Globus pallidus (tissue), 1 donor: ENCODE results near the gene TMEM45A.
A peak's percentile ranks its signal among the peaks of the same experiment; 100 is the strongest.
"Not testable (repeated sequence)": the region's sequence is repeated elsewhere in the genome, so short reads cannot be mapped to it uniquely, and the experiment has no call there.

Experiments used
- DNase-seq: peaks from one replicate; pipeline ENCODE4 v3.0.0-alpha.2; 2015; ENCODE audit warnings: low spot score

The TMEM45A gene

GRCh38 chr3:100575704-100576103, 83.3 kb downstream of the TMEM45A start:
- DNase-seq: no peak

- DNase-seq: no peak
These were observed 85.1 kb downstream of the TMEM45A start for GRCh38 chr3:100577382-100578008.

GRCh38 chr3:100578646-100579045, 86.2 kb downstream of the TMEM45A start:
- no peak for DNase-seq

- no peak for DNase-seq
These were observed 87.7 kb downstream of the TMEM45A start for GRCh38 chr3:100580147-100580546.

- no peak for DNase-seq
These were observed 89.2 kb downstream of the TMEM45A start for GRCh38 chr3:100581650-100582049.

- DNase-seq: not testable (repeated sequence)
These were observed 89.7 kb downstream of the TMEM45A start for GRCh38 chr3:100582157-100582556.

- no peak for DNase-seq
These were observed 91.8 kb downstream of the TMEM45A start for GRCh38 chr3:100584101-100584660.

- no peak for DNase-seq
These were observed 94.4 kb downstream of the TMEM45A start for GRCh38 chr3:100586832-100587231.

- no peak for DNase-seq
These were observed 95.8 kb downstream of the TMEM45A start for GRCh38 chr3:100588251-100588650.

GRCh38 chr3:100590114-100590839, 97.9 kb downstream of the TMEM45A start:
- DNase-seq: peak; percentile 69

GRCh38 chr3:100590840-100591147, 98.4 kb downstream of the TMEM45A start:
- no peak for DNase-seq

GRCh38 chr3:100591411-100591810, 99.0 kb downstream of the TMEM45A start:
- DNase-seq: no peak

GRCh38 chr3:100600181-100601042, 108.0 kb downstream of the TMEM45A start:
- DNase-seq: no peak

- no peak for DNase-seq
These were observed 110.4 kb downstream of the TMEM45A start for GRCh38 chr3:100602506-100603444.

- DNase-seq: no peak
These were observed 111.0 kb downstream of the TMEM45A start for GRCh38 chr3:100603469-100603868.

- DNase-seq: no peak
These were observed 112.9 kb downstream of the TMEM45A start for GRCh38 chr3:100605358-100605757.

GRCh38 chr3:100606894-100607512, 114.6 kb downstream of the TMEM45A start:
- no peak for DNase-seq

- no peak for DNase-seq
These were observed 116.9 kb downstream of the TMEM45A start, which contains the start of gene ADGRG7 for GRCh38 chr3:100609305-100609704. ADGRG7 (plus strand) TSS chr3:100609601; CDS start chr3:100609857, 256 bp downstream.

- no peak for DNase-seq
These were observed 117.5 kb downstream of the TMEM45A start for GRCh38 chr3:100609963-100610362.

- DNase-seq: no peak
These were observed 118.8 kb downstream of the TMEM45A start for GRCh38 chr3:100611221-100611620.
